Transverse colon (tissue), 4 donors: ENCODE results near the gene BBX.

ENCODE experiments used
- CTCF ChIP-seq, 5 experiments: fragments of 200-600 bp in 3 of 5; fragments of 450-650 bp in 2 of 5; sonication (generic) in 3 of 5; IDR thresholded peaks; 1 replicate in 2 of 5; 2 replicates in 3 of 5; pipeline ENCODE4 v1.5.1; 2016 to 2017; ENCODE audit warnings: antibody characterized with exemption in 5 of 5, inconsistent platforms in 3 of 5, mild to moderate bottlenecking in 2 of 5, moderate library complexity in 1 of 5
- POLR2A ChIP-seq: fragments of 450-650 bp; IDR thresholded peaks from one replicate; pipeline ENCODE4 v1.6.1; 2016; ENCODE audit warnings: antibody characterized with exemption, mild to moderate bottlenecking, moderate library complexity
- POLR2AphosphoS5 ChIP-seq, 3 donors: sonication (generic); formaldehyde crosslinking; IDR thresholded peaks; one replicate each; pipeline ENCODE4 v1.6.1; 2016; ENCODE audit warnings: antibody characterized with exemption in 3 of 3

GRCh38 chr3:107837895-107838612 lies 315.3 kb downstream of the BBX start:
- TF ChIP-seq CTCF (IDR thresholded peaks at IDR 0.05) (no peak), POLR2A (no peak), POLR2AphosphoS5 (IDR thresholded peaks at IDR 0.05) (no peak)
